NB4 (cell line): ENCODE data around the gene DAGLB.

Experiments used
- CTCF ChIP-seq: IDR thresholded peaks from one replicate; pipeline ENCODE4 v1.5.1; 2012; ENCODE audit warnings: low read depth, low read length
- MYC ChIP-seq: IDR thresholded peaks from 2 replicates; pipeline ENCODE4 v1.6.1; 2011; ENCODE audit warnings: low read depth, low read length
- POLR2A ChIP-seq: IDR thresholded peaks from 2 replicates; pipeline ENCODE4 v1.6.1; 2011; ENCODE audit warnings: mild to moderate bottlenecking; ENCODE audit not compliant: insufficient read length; ENCODE audit errors: extremely low read depth
- TF ChIP-seq, protein P1 (sequence below): IDR thresholded peaks from 2 replicates; pipeline ENCODE4 v1.6.1; 2011; ENCODE audit warnings: low read depth, low read length

- TF ChIP-seq CTCF: no peak
- TF ChIP-seq, protein P1, sequence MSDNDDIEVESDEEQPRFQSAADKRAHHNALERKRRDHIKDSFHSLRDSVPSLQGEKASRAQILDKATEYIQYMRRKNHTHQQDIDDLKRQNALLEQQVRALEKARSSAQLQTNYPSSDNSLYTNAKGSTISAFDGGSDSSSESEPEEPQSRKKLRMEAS: no peak
- TF ChIP-seq POLR2A: no peak
- no peak for TF ChIP-seq MYC
These were observed 3.5 kb upstream of the DAGLB start for GRCh38 chr7:6451224-6451705.
